Stimulated activated naive B cell treated with anti-CD40 and anti-IgM and Interleukin-4, amounts not matched to agents 10 μg/mL and 1 μg/mL and 100 μg/mL, for 72 hours (primary cell): ENCODE measurements around the gene MAPKBP1.
A peak's percentile ranks its signal among the peaks of the same experiment; 100 is the strongest.

Experiments
- ATAC-seq, 2 donors: fragments of 150-1000 bp; cut with Tn5 transposase; replicated peaks; 2 replicates each; pipeline ENCODE4 v1.10.0; 2021; ENCODE audit warnings: moderate library complexity in 1 of 2
- DNase-seq: peaks from one replicate; pipeline ENCODE4 v3.0.0; 2021
- H3K27ac Mint-ChIP-seq: one replicate; pipeline ENCODE4 v1.8.0; 2022; ENCODE audit warnings: mild to moderate bottlenecking, mixed read lengths
- H3K27me3 Mint-ChIP-seq, 2 donors: one replicate each; pipeline ENCODE4 v1.8.0; 2022; ENCODE audit warnings: mixed read lengths in 2 of 2
- H3K36me3 Mint-ChIP-seq, 2 donors: one replicate each; pipeline ENCODE4 v1.8.0; 2022; ENCODE audit warnings: mixed read lengths in 2 of 2, mild to moderate bottlenecking in 1 of 2
- H3K4me1 Mint-ChIP-seq, 2 donors: one replicate each; pipeline ENCODE4 v1.8.0; 2022; ENCODE audit warnings: mixed read lengths in 2 of 2, mild to moderate bottlenecking in 1 of 2
- H3K4me3 Mint-ChIP-seq, 2 donors: one replicate each; pipeline ENCODE4 v1.8.0; 2022; ENCODE audit warnings: mild to moderate bottlenecking in 2 of 2, mixed read lengths in 2 of 2, moderate library complexity in 1 of 2
- H3K9me3 Mint-ChIP-seq, 2 donors: one replicate each; pipeline ENCODE4 v1.8.0; 2022; ENCODE audit warnings: mixed read lengths in 2 of 2, mild to moderate bottlenecking in 1 of 2

MAPKBP1 gene

GRCh38 chr15:41805711-41806110 lies 31.4 kb downstream of the MAPKBP1 start:
- peaks cover 19 to 30% of the 10 kb centered on the region in 2 donors for H3K36me3 Mint-ChIP-seq
- no peak for ATAC-seq
- H3K9me3 Mint-ChIP-seq, result no peaks in the 10 kb centered on the region
- H3K4me1 Mint-ChIP-seq, result peaks cover 14 to 30% of the 10 kb centered on the region in 2 donors
- H3K27me3 Mint-ChIP-seq, result no peaks in the 10 kb centered on the region
- no peak overlapping the region for H3K4me3 Mint-ChIP-seq
- peak overlapping the region; percentile 59 for H3K27ac Mint-ChIP-seq
- DNase-seq, result no peak

GRCh38 chr15:41806291-41807181 lies 32.3 kb downstream of the MAPKBP1 start:
- Mint-ChIP-seq H3K9me3 (no peaks in the 10 kb centered on the region), H3K4me1 (peaks cover 17 to 37% of the 10 kb centered on the region in 2 donors), H3K27me3 (no peaks in the 10 kb centered on the region), H3K4me3 (no peak overlapping the region), H3K36me3 (peaks cover 10 to 22% of the 10 kb centered on the region in 2 donors), H3K27ac (no peak overlapping the region)
- no peak for DNase-seq
- ATAC-seq, result peak; percentile 26 to 43

GRCh38 chr15:41809121-41809520 lies 34.8 kb downstream of the MAPKBP1 start:
- DNase-seq (no peak), ATAC-seq (no peak)
- no peak overlapping the region for H3K4me3 Mint-ChIP-seq
- H3K36me3 Mint-ChIP-seq, result peaks cover 19 to 33% of the 10 kb centered on the region in 2 donors
- no peaks in the 10 kb centered on the region for H3K27me3 Mint-ChIP-seq
- H3K27ac Mint-ChIP-seq, result no peak overlapping the region
- H3K9me3 Mint-ChIP-seq, result no peaks in the 10 kb centered on the region
- H3K4me1 Mint-ChIP-seq, result peaks cover 17 to 39% of the 10 kb centered on the region in 2 donors

- DNase-seq (no peak), ATAC-seq (no peak)
- H3K9me3 Mint-ChIP-seq, result no peaks in the 10 kb centered on the region
- H3K27me3 Mint-ChIP-seq, result no peaks in the 10 kb centered on the region
- peaks cover 19 to 33% of the 10 kb centered on the region in 2 donors for H3K36me3 Mint-ChIP-seq
- peaks cover 14 to 34% of the 10 kb centered on the region in 2 donors for H3K4me1 Mint-ChIP-seq
- H3K27ac Mint-ChIP-seq, result peak overlapping the region; percentile 14
- H3K4me3 Mint-ChIP-seq, result no peak overlapping the region
Measured at GRCh38 chr15:41809526-41810220, 35.4 kb downstream of the MAPKBP1 start.

GRCh38 chr15:41810651-41811431 lies 36.6 kb downstream of the MAPKBP1 start:
- no peak overlapping the region for H3K4me3 Mint-ChIP-seq
- peak; percentile 11 to 33 for ATAC-seq

GRCh38 chr15:41811432-41812195 lies 37.3 kb downstream of the MAPKBP1 start:
- peaks cover 12 to 29% of the 10 kb centered on the region in 2 donors for H3K4me1 Mint-ChIP-seq
- no peak overlapping the region for H3K27ac Mint-ChIP-seq
- peaks cover 29 to 47% of the 10 kb centered on the region in 2 donors for H3K36me3 Mint-ChIP-seq
- no peaks in the 10 kb centered on the region for H3K27me3 Mint-ChIP-seq
- DNase-seq (peak; percentile 61), ATAC-seq (peak; percentile 88 to 89)
- no peaks in the 10 kb centered on the region for H3K9me3 Mint-ChIP-seq
- no peak overlapping the region for H3K4me3 Mint-ChIP-seq

More at GRCh38 chr15:41810651-41811431, 36.6 kb downstream of the MAPKBP1 start:
- Mint-ChIP-seq H3K4me1 (peaks cover 12 to 29% of the 10 kb centered on the region in 2 donors), H3K27ac (no peak overlapping the region), H3K36me3 (peaks cover 23 to 39% of the 10 kb centered on the region in 2 donors), H3K27me3 (no peaks in the 10 kb centered on the region), H3K9me3 (no peaks in the 10 kb centered on the region)
- no peak for DNase-seq

- no peak overlapping the region for H3K27ac Mint-ChIP-seq
- ATAC-seq (no peak), DNase-seq (no peak)
- no peaks in the 10 kb centered on the region for H3K9me3 Mint-ChIP-seq
- peaks cover 38 to 56% of the 10 kb centered on the region in 2 donors for H3K36me3 Mint-ChIP-seq
- H3K27me3 Mint-ChIP-seq, result no peaks in the 10 kb centered on the region
- H3K4me3 Mint-ChIP-seq, result no peak overlapping the region
- H3K4me1 Mint-ChIP-seq, result peaks cover 12 to 29% of the 10 kb centered on the region in 2 donors
Measured at GRCh38 chr15:41812820-41813375, 38.6 kb downstream of the MAPKBP1 start.

GRCh38 chr15:41813426-41813825 lies 39.1 kb downstream of the MAPKBP1 start:
- H3K27me3 Mint-ChIP-seq, result no peaks in the 10 kb centered on the region
- H3K4me1 Mint-ChIP-seq, result peaks cover 12 to 29% of the 10 kb centered on the region in 2 donors
- no peaks in the 10 kb centered on the region for H3K9me3 Mint-ChIP-seq
- no peak overlapping the region for H3K27ac Mint-ChIP-seq
- ATAC-seq (no peak), DNase-seq (no peak)
- H3K36me3 Mint-ChIP-seq, result peaks cover 39 to 61% of the 10 kb centered on the region in 2 donors
- no peak overlapping the region for H3K4me3 Mint-ChIP-seq

- Mint-ChIP-seq H3K27ac (no peak overlapping the region), H3K36me3 (peaks cover 49 to 72% of the 10 kb centered on the region in 2 donors), H3K4me3 (no peak overlapping the region), H3K9me3 (no peaks in the 10 kb centered on the region), H3K4me1 (peaks cover 9 to 21% of the 10 kb centered on the region in 2 donors), H3K27me3 (no peaks in the 10 kb centered on the region)
- no peak for DNase-seq
- ATAC-seq, result no peak
Measured at GRCh38 chr15:41814534-41814933, 40.2 kb downstream of the MAPKBP1 start.

- H3K36me3 Mint-ChIP-seq, result peaks cover 61 to 81% of the 10 kb centered on the region in 2 donors
- H3K4me3 Mint-ChIP-seq, result no peak overlapping the region
- H3K4me1 Mint-ChIP-seq, result peaks cover 0 to under 1% of the 10 kb centered on the region in 2 donors
- H3K27me3 Mint-ChIP-seq, result no peaks in the 10 kb centered on the region
- no peak overlapping the region for H3K27ac Mint-ChIP-seq
- DNase-seq, result no peak
- ATAC-seq, result no peak
- no peaks in the 10 kb centered on the region for H3K9me3 Mint-ChIP-seq
Measured at GRCh38 chr15:41816788-41817187, 42.5 kb downstream of the MAPKBP1 start.

GRCh38 chr15:41817327-41817726 lies 43.0 kb downstream of the MAPKBP1 start:
- Mint-ChIP-seq H3K4me1 (no peaks in the 10 kb centered on the region), H3K27me3 (no peaks in the 10 kb centered on the region), H3K9me3 (no peaks in the 10 kb centered on the region), H3K27ac (no peak overlapping the region), H3K4me3 (no peak overlapping the region), H3K36me3 (peaks cover 60 to 83% of the 10 kb centered on the region in 2 donors)
- DNase-seq (no peak), ATAC-seq (no peak)

- Mint-ChIP-seq H3K9me3 (no peaks in the 10 kb centered on the region), H3K4me3 (no peak overlapping the region), H3K4me1 (no peaks in the 10 kb centered on the region), H3K27ac (no peak overlapping the region), H3K27me3 (no peaks in the 10 kb centered on the region), H3K36me3 (peaks cover 63 to 86% of the 10 kb centered on the region in 2 donors)
- DNase-seq (no peak), ATAC-seq (no peak)
Measured at GRCh38 chr15:41817781-41818180, 43.5 kb downstream of the MAPKBP1 start.

GRCh38 chr15:41819455-41820050 lies 45.3 kb downstream of the MAPKBP1 start:
- H3K9me3 Mint-ChIP-seq, result no peaks in the 10 kb centered on the region
- ATAC-seq (no peak), DNase-seq (no peak)
- H3K36me3 Mint-ChIP-seq, result peaks cover 66 to 83% of the 10 kb centered on the region in 2 donors
- no peaks in the 10 kb centered on the region for H3K4me1 Mint-ChIP-seq
- H3K27me3 Mint-ChIP-seq, result no peaks in the 10 kb centered on the region
- H3K27ac Mint-ChIP-seq, result no peak overlapping the region
- H3K4me3 Mint-ChIP-seq, result no peak overlapping the region
